HG02763 (cell line): ENCODE measurements around the gene DNAJC19.

ENCODE experiments used
- ATAC-seq: cut with Tn5 transposase; IDR thresholded peaks from one replicate; pipeline ENCODE4 v1.9.1; 2021; ENCODE audit warnings: mild to moderate bottlenecking, moderate library complexity; ENCODE audit not compliant: unreplicated experiment

DNAJC19 gene

GRCh38 chr3:180961552-180961951 is 28.0 kb downstream of the DNAJC19 start:
- ATAC-seq = no peak

- no peak for ATAC-seq
These were observed 28.4 kb downstream of the DNAJC19 start for GRCh38 chr3:180961087-180961486.

GRCh38 chr3:180959691-180960090 is 29.8 kb downstream of the DNAJC19 start:
- ATAC-seq = no peak

- no peak for ATAC-seq
These were observed 41.7 kb downstream of the DNAJC19 start for GRCh38 chr3:180947761-180948390.

GRCh38 chr3:180940826-180941225 is 48.7 kb downstream of the DNAJC19 start:
- no peak for ATAC-seq

- no peak for ATAC-seq
These were observed 54.9 kb downstream of the DNAJC19 start for GRCh38 chr3:180934638-180935037.
